ENCODE results near the gene PA2G4. TPM values are rescaled to one million over a fixed set of nuclear protein-coding genes. Genes with fewer than 3 reads are reported as not detected.
"Not testable (repeated sequence)": the region's sequence is repeated elsewhere in the genome, so short reads cannot be mapped to it uniquely, and the experiment has no call there.

The PA2G4 gene
- total RNA-seq, 2 experiments from 2014 or later, result 242 to 243 TPM

GRCh38 chr12:56103066-56103711 is 1.2 kb upstream of the PA2G4 start:
- POLR2A ChIA-PET, result interaction anchor here (0.7 to 9.3 kb wide), 33 partner anchors 7 to 374 kb away, joined by 3 to 226 read pairs (median 7); partner anchors contain the start of genes CD63, CNPY2, COQ10A and CS
- DNase-seq, result peak; percentile 39
- Mint-ChIP-seq H3K4me3 (peak overlapping the region; percentile 99), H3K36me3 (ENCODE audit: low read depth) (peaks cover 39% of the 10 kb centered on the region), H3K4me1 (peaks cover 53% of the 10 kb centered on the region), H3K27me3 (peaks cover 4% of the 10 kb centered on the region), H3K27ac (peak overlapping the region; percentile 98), H3K9me3 (peaks cover 1% of the 10 kb centered on the region)
- CTCF ChIA-PET, result interaction anchor here (0.6 to 6.1 kb wide), 16 partner anchors 15 to 364 kb away, joined by 3 to 60 read pairs (median 6); partner anchors contain the start of genes DNAJC14, ERBB3, ESYT1 and RPL41

- H3K4me1 Mint-ChIP-seq, result peaks cover 53% of the 10 kb centered on the region
These were observed 593 bp upstream of the PA2G4 start for GRCh38 chr12:56103823-56104108.

DNA sequence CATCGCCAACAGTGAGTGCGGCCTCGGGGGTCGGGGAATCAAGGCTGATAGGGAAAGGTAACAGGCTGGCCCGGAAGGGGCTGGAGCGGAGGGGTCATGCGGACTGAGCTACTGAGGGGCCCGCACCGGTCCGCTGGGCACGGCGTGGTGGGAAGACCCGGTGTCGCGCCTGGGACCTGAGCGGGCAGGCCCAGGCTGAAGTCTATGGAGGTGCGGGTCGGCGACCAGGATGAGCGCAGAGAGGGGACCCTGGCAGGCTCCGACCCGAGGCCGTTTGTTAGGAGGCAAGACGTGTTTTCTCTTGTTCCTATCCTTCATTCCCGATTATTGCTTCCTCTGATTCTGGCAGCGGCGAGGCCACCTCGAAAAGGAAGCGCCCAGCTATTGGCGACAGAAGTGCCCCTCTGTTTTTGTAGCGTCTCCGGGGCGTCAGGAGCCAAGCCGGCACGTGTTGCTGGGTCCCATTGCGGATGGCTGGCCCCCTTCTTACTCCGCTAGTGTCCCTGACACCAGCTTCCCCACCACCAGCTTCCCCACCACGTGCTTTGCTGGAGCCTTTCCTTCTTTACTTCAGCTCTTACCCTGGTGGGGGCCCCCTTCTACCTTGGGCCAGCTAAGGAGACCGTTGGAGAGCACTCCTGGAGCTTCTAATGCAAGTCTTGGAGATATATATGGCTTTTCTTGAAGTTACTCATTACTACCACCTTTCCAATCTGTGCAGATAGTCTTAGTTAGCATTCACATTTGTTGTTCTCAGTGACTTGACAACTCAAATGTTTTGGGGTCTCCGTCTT is 653 bp downstream of the PA2G4 start:
- Mint-ChIP-seq H3K27me3 (no peaks in the 10 kb centered on the region), H3K36me3 (ENCODE audit: low read depth) (peaks cover 57% of the 10 kb centered on the region), H3K27ac (peak overlapping the region; percentile 98), H3K9me3 (peaks cover under 1% of the 10 kb centered on the region), H3K4me1 (peaks cover 52% of the 10 kb centered on the region), H3K4me3 (peak overlapping the region; percentile 99)
- peak; percentile 35 for DNase-seq
- CTCF ChIA-PET, result interaction anchor here (0.7 to 6.1 kb wide), 17 partner anchors 13 to 366 kb away, joined by 3 to 60 read pairs (median 4); partner anchors contain the start of genes DNAJC14, ERBB3, RPL41 and SMARCC2
- POLR2A ChIA-PET, result interaction anchor here (1.0 to 9.3 kb wide), 27 partner anchors 8 to 524 kb away, joined by 3 to 226 read pairs (median 9); partner anchors contain the start of genes BLOC1S1, CS, DNAJC14 and ERBB3

More at GRCh38 chr12:56103823-56104108, 593 bp upstream of the PA2G4 start:
- Mint-ChIP-seq H3K27ac (peak overlapping the region; percentile 98), H3K4me3 (peak overlapping the region; percentile 99), H3K9me3 (peaks cover 1% of the 10 kb centered on the region), H3K36me3 (ENCODE audit: low read depth) (peaks cover 45% of the 10 kb centered on the region), H3K27me3 (peaks cover 1% of the 10 kb centered on the region)
- ChIA-PET POLR2A (interaction anchor here (0.7 to 9.3 kb wide), 42 partner anchors 8 to 525 kb away, joined by 3 to 226 read pairs (median 6); partner anchors contain the start of genes BLOC1S1, CD63, CNPY2 and COQ10A), CTCF (interaction anchor here (0.6 to 6.1 kb wide), 19 partner anchors 14 to 365 kb away, joined by 3 to 60 read pairs (median 6); partner anchors contain the start of genes DNAJC14, ERBB3, ESYT1 and RPL41)
- DNase-seq, result no peak

- H3K27ac Mint-ChIP-seq, result peak overlapping the region; percentile 98
- DNase-seq, result no peak
- peak overlapping the region; percentile 99 for H3K4me3 Mint-ChIP-seq
- no peaks in the 10 kb centered on the region for H3K27me3 Mint-ChIP-seq
- H3K4me1 Mint-ChIP-seq, result peaks cover 56% of the 10 kb centered on the region
- H3K9me3 Mint-ChIP-seq, result no peaks in the 10 kb centered on the region
- CTCF ChIA-PET, result interaction anchor here (0.7 to 6.1 kb wide), 9 partner anchors 12 to 367 kb away, joined by 3 to 60 read pairs (median 8); partner anchors contain the start of genes ERBB3, RPL41 and ZC3H10
- H3K36me3 Mint-ChIP-seq (ENCODE audit: low read depth), result peaks cover 62% of the 10 kb centered on the region
- POLR2A ChIA-PET, result interaction anchor here (1.5 to 9.3 kb wide), 11 partner anchors 10 to 276 kb away, joined by 4 to 226 read pairs (median 16); partner anchors contain the start of genes DNAJC14, ESYT1, MYL6 and MYL6B
These were observed 1.2 kb downstream of the PA2G4 start for GRCh38 chr12:56105609-56105902.

GRCh38 chr12:56107242-56107641 is 2.9 kb downstream of the PA2G4 start:
- Mint-ChIP-seq H3K36me3 (ENCODE audit: low read depth) (peaks cover 76% of the 10 kb centered on the region), H3K27ac (no peak overlapping the region), H3K9me3 (no peaks in the 10 kb centered on the region), H3K4me1 (peaks cover 45% of the 10 kb centered on the region), H3K27me3 (no peaks in the 10 kb centered on the region), H3K4me3 (no peak overlapping the region)
- ChIA-PET CTCF (interaction anchor here (1.1 to 6.1 kb wide), 6 partner anchors 11 to 82 kb away, joined by 3 to 36 read pairs (median 6); partner anchors contain the start of genes RPL41, SMARCC2 and ZC3H10), POLR2A (interaction anchor here (1.0 to 9.3 kb wide), 3 partner anchors 10 to 82 kb away, joined by 3 to 226 read pairs (median 7); partner anchors contain the start of genes ESYT1, RPL41, SMARCC2 and ZC3H10)
- DNase-seq, result no peak

- DNase-seq, result no peak
- POLR2A ChIA-PET, result interaction anchor here (0.6 to 1.3 kb wide), 3 partner anchors 18 to 136 kb away, joined by 3 to 4 read pairs (median 3); partner anchors contain the start of genes ESYT1 and RAB5B
- H3K4me3 Mint-ChIP-seq, result no peak overlapping the region
- H3K27ac Mint-ChIP-seq, result no peak overlapping the region
- no peaks in the 10 kb centered on the region for H3K9me3 Mint-ChIP-seq
- CTCF ChIA-PET, result interaction anchor here (1.6 kb wide), 1 partner anchor 63 kb away, joined by 4 read pairs; no protein-coding TSS in a partner anchor
- no peaks in the 10 kb centered on the region for H3K27me3 Mint-ChIP-seq
- peaks cover 83% of the 10 kb centered on the region for H3K36me3 Mint-ChIP-seq (ENCODE audit: low read depth)
- H3K4me1 Mint-ChIP-seq, result peaks cover 38% of the 10 kb centered on the region
These were observed 6.2 kb downstream of the PA2G4 start for GRCh38 chr12:56110571-56110970.

DNA sequence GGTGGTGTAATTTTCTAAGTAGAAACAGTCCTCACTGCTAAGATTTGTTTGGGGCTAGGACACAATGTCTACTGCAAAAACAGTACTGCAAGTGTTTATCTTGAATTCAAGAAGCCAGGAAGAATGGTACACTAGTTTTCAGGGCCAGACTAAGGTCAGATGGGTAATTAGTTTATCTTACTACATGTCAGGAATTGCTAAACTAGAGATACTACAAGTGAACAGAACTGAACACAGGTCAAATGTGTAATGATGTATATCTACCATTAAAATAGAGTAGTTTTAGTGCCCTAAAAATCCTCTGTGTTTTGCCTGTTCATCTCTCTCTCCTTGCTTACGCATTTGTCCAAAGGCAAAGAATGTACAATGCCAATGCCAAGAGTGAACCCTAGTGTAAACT is 9.7 kb downstream of the PA2G4 start:
- no peaks in the 10 kb centered on the region for H3K27me3 Mint-ChIP-seq
- H3K4me1 Mint-ChIP-seq, result peaks cover 35% of the 10 kb centered on the region
- POLR2A ChIA-PET, result interaction anchor here (1.3 to 5.7 kb wide), 3 partner anchors 9 to 11 kb away, joined by 3 to 226 read pairs (median 12); partner anchors contain the start of gene PA2G4
- H3K4me3 Mint-ChIP-seq, result no peak overlapping the region
- peaks cover 69% of the 10 kb centered on the region for H3K36me3 Mint-ChIP-seq (ENCODE audit: low read depth)
- H3K27ac Mint-ChIP-seq, result peak overlapping the region; percentile 69
- no peak for DNase-seq
- no peaks in the 10 kb centered on the region for H3K9me3 Mint-ChIP-seq
- CTCF ChIA-PET, result no interaction called here

DNA sequence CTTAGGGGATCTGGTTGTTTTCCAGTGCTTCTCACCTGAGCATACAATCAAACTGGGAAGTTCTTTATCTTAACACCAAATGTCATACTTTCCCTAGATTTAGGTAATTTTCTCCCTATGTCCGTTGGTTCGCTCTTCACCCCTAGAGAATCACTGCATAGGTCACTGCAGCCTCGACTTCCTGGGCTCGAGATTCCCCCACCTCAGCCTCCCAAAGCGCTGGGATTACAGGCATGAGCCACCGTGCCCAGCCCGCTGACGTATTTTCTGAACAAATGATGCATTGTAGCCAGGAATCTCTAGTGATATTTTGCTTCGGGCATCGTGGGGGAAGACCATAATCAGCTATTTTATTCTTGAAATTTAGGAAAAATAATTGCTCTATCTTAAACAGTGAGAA is 11.0 kb downstream of the PA2G4 start:
- Mint-ChIP-seq H3K4me1 (peaks cover 41% of the 10 kb centered on the region), H3K27ac (peak overlapping the region; percentile 99), H3K27me3 (no peaks in the 10 kb centered on the region), H3K36me3 (ENCODE audit: low read depth) (peaks cover 60% of the 10 kb centered on the region), H3K4me3 (peak overlapping the region; percentile 99), H3K9me3 (no peaks in the 10 kb centered on the region)
- CTCF ChIA-PET, result interaction anchor here (1.0 to 5.6 kb wide), 7 partner anchors 11 to 376 kb away, joined by 3 to 66 read pairs (median 4); partner anchors contain the start of genes ERBB3, ESYT1, PA2G4 and RAB5B
- DNase-seq, result no peak
- POLR2A ChIA-PET, result interaction anchor here (0.8 to 6.3 kb wide), 8 partner anchors 10 to 223 kb away, joined by 3 to 226 read pairs (median 22); partner anchors contain the start of genes ESYT1, IL23A, MYL6 and PA2G4

DNA sequence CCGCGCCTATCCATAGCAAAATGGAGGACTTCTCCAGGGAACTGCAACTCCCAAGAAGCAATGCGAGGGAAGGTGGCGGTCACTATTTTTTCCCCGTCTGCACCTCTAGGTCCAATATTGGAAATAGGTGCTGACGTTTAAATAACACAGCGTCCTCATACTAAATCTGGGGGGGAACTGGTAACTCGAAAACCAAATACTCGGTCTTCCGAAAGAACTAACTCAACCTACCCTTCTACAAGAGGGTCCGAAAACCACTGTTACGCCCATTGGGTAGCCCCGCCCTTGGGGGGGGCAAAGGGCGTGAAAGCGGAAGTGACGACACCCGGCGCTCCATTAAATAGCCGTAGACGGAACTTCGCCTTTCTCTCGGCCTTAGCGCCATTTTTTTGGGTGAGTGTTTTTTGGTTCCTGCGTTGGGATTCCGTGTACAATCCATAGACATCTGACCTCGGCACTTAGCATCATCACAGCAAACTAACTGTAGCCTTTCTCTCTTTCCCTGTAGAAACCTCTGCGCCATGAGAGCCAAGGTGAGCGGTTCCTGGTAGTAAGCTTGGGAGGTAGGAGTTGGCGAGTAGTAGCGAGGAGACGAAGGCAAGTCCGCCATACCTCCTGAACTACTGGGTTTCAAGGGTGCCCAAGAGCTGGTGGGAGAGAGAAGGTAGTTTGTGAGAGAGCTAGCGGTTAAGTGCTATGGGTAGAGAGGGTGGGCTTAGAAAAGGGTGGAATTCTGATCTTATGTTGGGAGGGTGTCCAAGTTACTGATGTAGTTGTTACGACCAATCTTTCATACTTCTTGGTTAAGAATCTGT is 12.1 kb downstream of the PA2G4 start, which contains the start of gene RPL41:
Gene RPL41, plus strand, starts transcription at position 367 of the 815 bp plus-strand sequence.
- H3K27ac Mint-ChIP-seq, result peak within 1 kb of the TSS; percentile 99
- peak; percentile 95 for DNase-seq
- peaks cover 39% of the 10 kb centered on the region for H3K4me1 Mint-ChIP-seq
- H3K4me3 Mint-ChIP-seq, result peak within 1 kb of the TSS; percentile 99
- H3K27me3 Mint-ChIP-seq, result no peaks in the 10 kb centered on the region
- POLR2A ChIA-PET, result interaction anchor here (0.6 to 6.3 kb wide), 20 partner anchors 11 to 378 kb away, joined by 3 to 226 read pairs (median 8); partner anchors contain the start of genes ERBB3, ESYT1, IKZF4 and MYL6
- H3K36me3 Mint-ChIP-seq (ENCODE audit: low read depth), result peaks cover 58% of the 10 kb centered on the region
- CTCF ChIA-PET, result interaction anchor here (0.7 to 15.1 kb wide), 15 partner anchors 9 to 1654 kb away, joined by 3 to 271 read pairs (median 9); partner anchors contain the start of genes ERBB3, ESYT1, PA2G4 and RNF41
- no peaks in the 10 kb centered on the region for H3K9me3 Mint-ChIP-seq

DNA sequence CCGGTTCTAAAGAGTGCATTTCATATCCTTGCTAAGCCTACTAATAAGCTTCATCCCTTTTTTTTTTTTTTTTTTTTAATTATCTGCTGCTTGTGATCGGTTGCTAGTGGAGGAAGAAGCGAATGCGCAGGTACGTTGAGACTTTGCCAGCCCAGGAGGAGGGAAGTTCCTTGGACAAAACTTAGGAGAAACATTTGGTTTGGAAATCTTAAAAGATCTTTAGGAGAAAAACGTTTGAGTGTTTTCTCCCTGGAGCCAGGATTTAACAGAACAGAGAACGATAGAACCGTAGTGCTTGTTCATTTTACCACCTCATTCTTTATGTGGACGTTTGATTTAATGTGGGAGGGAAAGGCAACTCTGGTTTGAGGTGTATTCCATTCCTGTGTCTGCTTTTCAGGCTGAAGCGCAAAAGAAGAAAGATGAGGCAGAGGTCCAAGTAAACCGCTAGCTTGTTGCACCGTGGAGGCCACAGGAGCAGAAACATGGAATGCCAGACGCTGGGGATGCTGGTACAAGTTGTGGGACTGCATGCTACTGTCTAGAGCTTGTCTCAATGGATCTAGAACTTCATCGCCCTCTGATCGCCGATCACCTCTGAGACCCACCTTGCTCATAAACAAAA is 12.8 kb downstream of the PA2G4 start:
- Mint-ChIP-seq H3K4me1 (peaks cover 37% of the 10 kb centered on the region), H3K4me3 (peak overlapping the region; percentile 99), H3K36me3 (ENCODE audit: low read depth) (peaks cover 52% of the 10 kb centered on the region), H3K27ac (peak overlapping the region; percentile 99)
- DNase-seq, H3K9me3 Mint-ChIP-seq, H3K27me3 Mint-ChIP-seq: not testable (repeated sequence)
- POLR2A ChIA-PET, result interaction anchor here (0.6 to 6.3 kb wide), 27 partner anchors 11 to 1404 kb away, joined by 3 to 226 read pairs (median 7); partner anchors contain the start of genes CNPY2, DDIT3, ERBB3 and ESYT1
- CTCF ChIA-PET, result interaction anchor here (0.5 to 15.1 kb wide), 24 partner anchors 10 to 1654 kb away, joined by 3 to 271 read pairs (median 8); partner anchors contain the start of genes ESYT1, MYL6, MYL6B and ORMDL2
